ENCODE measurements around the gene AHCYL2. TPM values are rescaled to one million over a fixed set of nuclear protein-coding genes. Genes with fewer than 3 reads are reported as not detected.

The AHCYL2 gene
- 14.1 and 15.5 TPM in 2 replicates for total RNA-seq

GRCh38 chr7:129224251-129225205 is at the start of gene AHCYL2:
Gene AHCYL2 (plus strand): TSS chr7:129225030.
- intact Hi-C loops (cut with micrococcal nuclease), result loop anchor here (1.0 to 5.0 kb wide), 18 partner anchors 47 to 1444 kb away; partner anchors contain the start of genes ATP6V1F, CALU, COPG2 and NRF1
- Mint-ChIP-seq H3K4me1 (ENCODE audit: low read depth) (peaks cover 31% of the 10 kb centered on the region), H3K27me3 (ENCODE audit: insufficient read depth) (peaks cover 6% of the 10 kb centered on the region), H3K27ac (peak within 1 kb of the TSS; percentile 87), H3K4me3 (peak within 1 kb of the TSS; percentile 90), H3K36me3 (ENCODE audit: low read depth) (no peaks in the 10 kb centered on the region), H3K9me3 (no peaks in the 10 kb centered on the region)
- DNase-seq (ENCODE audit: low spot score), result peak; percentile 92

GRCh38 chr7:129176916-129177710 is 47.7 kb upstream of the AHCYL2 start:
- no peak overlapping the region for H3K4me3 Mint-ChIP-seq
- no peaks in the 10 kb centered on the region for H3K4me1 Mint-ChIP-seq (ENCODE audit: low read depth)
- DNase-seq (ENCODE audit: low spot score), result no peak
- H3K27ac Mint-ChIP-seq, result no peak overlapping the region
- no peaks in the 10 kb centered on the region for H3K9me3 Mint-ChIP-seq
- intact Hi-C loops (cut with micrococcal nuclease), result no loop called here
- H3K36me3 Mint-ChIP-seq (ENCODE audit: low read depth), result no peaks in the 10 kb centered on the region
- peaks cover 20% of the 10 kb centered on the region for H3K27me3 Mint-ChIP-seq (ENCODE audit: insufficient read depth)

GRCh38 chr7:129184981-129185670 is 39.7 kb upstream of the AHCYL2 start:
- Mint-ChIP-seq H3K27me3 (ENCODE audit: insufficient read depth) (peaks cover 39% of the 10 kb centered on the region), H3K27ac (no peak overlapping the region), H3K4me1 (ENCODE audit: low read depth) (peaks cover 4% of the 10 kb centered on the region), H3K4me3 (no peak overlapping the region), H3K9me3 (no peaks in the 10 kb centered on the region), H3K36me3 (ENCODE audit: low read depth) (peaks cover 1% of the 10 kb centered on the region)
- intact Hi-C loops (cut with micrococcal nuclease), result no loop called here
- no peak for DNase-seq (ENCODE audit: low spot score)

GRCh38 chr7:129186749-129187260 is 38.0 kb upstream of the AHCYL2 start:
- Mint-ChIP-seq H3K4me1 (ENCODE audit: low read depth) (peaks cover 4% of the 10 kb centered on the region), H3K9me3 (no peaks in the 10 kb centered on the region), H3K36me3 (ENCODE audit: low read depth) (peaks cover 1% of the 10 kb centered on the region), H3K4me3 (no peak overlapping the region), H3K27me3 (ENCODE audit: insufficient read depth) (peaks cover 52% of the 10 kb centered on the region), H3K27ac (no peak overlapping the region)
- DNase-seq (ENCODE audit: low spot score), result no peak
- intact Hi-C loops (cut with micrococcal nuclease), result no loop called here

- Mint-ChIP-seq H3K36me3 (ENCODE audit: low read depth) (peaks cover 1% of the 10 kb centered on the region), H3K4me1 (ENCODE audit: low read depth) (peaks cover 4% of the 10 kb centered on the region), H3K27ac (no peak overlapping the region), H3K4me3 (peak overlapping the region; percentile 70), H3K27me3 (ENCODE audit: insufficient read depth) (peaks cover 58% of the 10 kb centered on the region), H3K9me3 (no peaks in the 10 kb centered on the region)
- intact Hi-C loops (cut with micrococcal nuclease), result no loop called here
- DNase-seq (ENCODE audit: low spot score), result no peak
Measured at GRCh38 chr7:129187681-129188371, 37.0 kb upstream of the AHCYL2 start.

GRCh38 chr7:129188372-129188891 is 36.4 kb upstream of the AHCYL2 start, which contains the start of gene SMO:
Gene SMO (plus strand): TSS chr7:129188633. CDS start chr7:129189152, 519 bp downstream.
- no peak for DNase-seq (ENCODE audit: low spot score)
- Mint-ChIP-seq H3K36me3 (ENCODE audit: low read depth) (peaks cover 1% of the 10 kb centered on the region), H3K27ac (no peak within 1 kb of the TSS), H3K9me3 (no peaks in the 10 kb centered on the region), H3K4me1 (ENCODE audit: low read depth) (peaks cover 4% of the 10 kb centered on the region), H3K4me3 (peak within 1 kb of the TSS; percentile 70), H3K27me3 (ENCODE audit: insufficient read depth) (peaks cover 61% of the 10 kb centered on the region)
- intact Hi-C loops (cut with micrococcal nuclease), result no loop called here

- no peak overlapping the region for H3K27ac Mint-ChIP-seq
- H3K36me3 Mint-ChIP-seq (ENCODE audit: low read depth), result peaks cover 1% of the 10 kb centered on the region
- peaks cover 61% of the 10 kb centered on the region for H3K27me3 Mint-ChIP-seq (ENCODE audit: insufficient read depth)
- DNase-seq (ENCODE audit: low spot score), result no peak
- intact Hi-C loops (cut with micrococcal nuclease), result no loop called here
- peak overlapping the region; percentile 51 for H3K4me3 Mint-ChIP-seq
- H3K4me1 Mint-ChIP-seq (ENCODE audit: low read depth), result peaks cover 4% of the 10 kb centered on the region
- H3K9me3 Mint-ChIP-seq, result no peaks in the 10 kb centered on the region
Measured at GRCh38 chr7:129188892-129189660, 35.8 kb upstream of the AHCYL2 start.

GRCh38 chr7:129189661-129190310 is 35.0 kb upstream of the AHCYL2 start:
- Mint-ChIP-seq H3K4me3 (peak overlapping the region; percentile 51), H3K27ac (no peak overlapping the region), H3K4me1 (ENCODE audit: low read depth) (peaks cover 4% of the 10 kb centered on the region), H3K27me3 (ENCODE audit: insufficient read depth) (peaks cover 61% of the 10 kb centered on the region), H3K9me3 (no peaks in the 10 kb centered on the region), H3K36me3 (ENCODE audit: low read depth) (peaks cover 1% of the 10 kb centered on the region)
- no peak for DNase-seq (ENCODE audit: low spot score)
- intact Hi-C loops (cut with micrococcal nuclease), result no loop called here

GRCh38 chr7:129191272-129191671 is 33.6 kb upstream of the AHCYL2 start:
- DNase-seq (ENCODE audit: low spot score), result no peak
- peaks cover 1% of the 10 kb centered on the region for H3K36me3 Mint-ChIP-seq (ENCODE audit: low read depth)
- H3K9me3 Mint-ChIP-seq, result no peaks in the 10 kb centered on the region
- H3K4me3 Mint-ChIP-seq, result no peak overlapping the region
- intact Hi-C loops (cut with micrococcal nuclease), result no loop called here
- H3K27ac Mint-ChIP-seq, result no peak overlapping the region
- peaks cover 53% of the 10 kb centered on the region for H3K27me3 Mint-ChIP-seq (ENCODE audit: insufficient read depth)
- H3K4me1 Mint-ChIP-seq (ENCODE audit: low read depth), result peaks cover 4% of the 10 kb centered on the region

- no peaks in the 10 kb centered on the region for H3K9me3 Mint-ChIP-seq
- no peak overlapping the region for H3K27ac Mint-ChIP-seq
- intact Hi-C loops (cut with micrococcal nuclease), result no loop called here
- no peaks in the 10 kb centered on the region for H3K36me3 Mint-ChIP-seq (ENCODE audit: low read depth)
- H3K4me3 Mint-ChIP-seq, result no peak overlapping the region
- DNase-seq (ENCODE audit: low spot score), result no peak
- H3K27me3 Mint-ChIP-seq (ENCODE audit: insufficient read depth), result peaks cover 45% of the 10 kb centered on the region
- H3K4me1 Mint-ChIP-seq (ENCODE audit: low read depth), result no peaks in the 10 kb centered on the region
Measured at GRCh38 chr7:129193892-129194291, 30.9 kb upstream of the AHCYL2 start.

- no peak overlapping the region for H3K4me3 Mint-ChIP-seq
- H3K9me3 Mint-ChIP-seq, result no peaks in the 10 kb centered on the region
- H3K27me3 Mint-ChIP-seq (ENCODE audit: insufficient read depth), result peaks cover 16% of the 10 kb centered on the region
- H3K4me1 Mint-ChIP-seq (ENCODE audit: low read depth), result no peaks in the 10 kb centered on the region
- no peak for DNase-seq (ENCODE audit: low spot score)
- H3K27ac Mint-ChIP-seq, result no peak overlapping the region
- intact Hi-C loops (cut with micrococcal nuclease), result no loop called here
- H3K36me3 Mint-ChIP-seq (ENCODE audit: low read depth), result no peaks in the 10 kb centered on the region
Measured at GRCh38 chr7:129197771-129198170, 27.1 kb upstream of the AHCYL2 start.
